ENCODE results near the gene EYA4.

DNA sequence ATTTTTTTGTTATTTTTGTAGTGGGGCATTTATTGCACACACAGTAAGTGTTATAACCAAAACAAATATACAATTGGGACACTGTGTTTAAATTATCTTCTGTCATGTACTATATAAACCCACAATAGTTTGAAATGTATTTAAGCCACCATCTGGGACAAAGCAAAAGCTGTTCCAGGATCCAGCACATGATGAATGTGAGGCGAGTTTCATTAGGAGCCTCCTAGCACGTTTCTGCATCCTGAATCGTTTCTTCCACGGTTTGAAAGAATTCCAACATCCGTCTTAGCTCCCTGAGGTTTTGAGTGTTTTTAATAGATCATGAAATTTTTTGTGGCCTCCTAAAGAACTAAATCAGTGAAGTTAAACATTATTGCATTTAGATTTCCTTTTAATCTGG, 65.8 kb downstream of the EYA4 start:
- TF ChIP-seq, protein P1, sequence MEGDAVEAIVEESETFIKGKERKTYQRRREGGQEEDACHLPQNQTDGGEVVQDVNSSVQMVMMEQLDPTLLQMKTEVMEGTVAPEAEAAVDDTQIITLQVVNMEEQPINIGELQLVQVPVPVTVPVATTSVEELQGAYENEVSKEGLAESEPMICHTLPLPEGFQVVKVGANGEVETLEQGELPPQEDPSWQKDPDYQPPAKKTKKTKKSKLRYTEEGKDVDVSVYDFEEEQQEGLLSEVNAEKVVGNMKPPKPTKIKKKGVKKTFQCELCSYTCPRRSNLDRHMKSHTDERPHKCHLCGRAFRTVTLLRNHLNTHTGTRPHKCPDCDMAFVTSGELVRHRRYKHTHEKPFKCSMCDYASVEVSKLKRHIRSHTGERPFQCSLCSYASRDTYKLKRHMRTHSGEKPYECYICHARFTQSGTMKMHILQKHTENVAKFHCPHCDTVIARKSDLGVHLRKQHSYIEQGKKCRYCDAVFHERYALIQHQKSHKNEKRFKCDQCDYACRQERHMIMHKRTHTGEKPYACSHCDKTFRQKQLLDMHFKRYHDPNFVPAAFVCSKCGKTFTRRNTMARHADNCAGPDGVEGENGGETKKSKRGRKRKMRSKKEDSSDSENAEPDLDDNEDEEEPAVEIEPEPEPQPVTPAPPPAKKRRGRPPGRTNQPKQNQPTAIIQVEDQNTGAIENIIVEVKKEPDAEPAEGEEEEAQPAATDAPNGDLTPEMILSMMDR (IDR thresholded peaks at IDR 0.05; ENCODE audit: low read length) = no peak
- TF ChIP-seq EZH2 (optimal IDR thresholded peaks at IDR 0.05; ENCODE audit: low read depth, low read length) = no peak
- TF ChIP-seq EZH2phosphoT487 (IDR thresholded peaks at IDR 0.05; ENCODE audit: low read length) = no peak

Data from MM.1S (cell line).